Prostate gland (tissue), 2 donors: ENCODE data around the gene OLFM2.

Experiments used
- POLR2AphosphoS5 ChIP-seq: sonication (generic); formaldehyde crosslinking; IDR thresholded peaks from one replicate; pipeline ENCODE4 v1.6.1; 2017; ENCODE audit warnings: antibody characterized with exemption
- TF ChIP-seq, protein P1 (sequence below), 4 experiments: fragments of 200-600 bp in 2 of 4; fragments of 450-650 bp in 2 of 4; sonication (generic) in 2 of 4; IDR thresholded peaks; 1 replicate in 3 of 4; 2 replicates in 1 of 4; pipeline ENCODE4 v1.5.1; 2016 to 2019; ENCODE audit warnings: antibody characterized with exemption in 4 of 4, mild to moderate bottlenecking in 2 of 4, moderate library complexity in 2 of 4

DNA sequence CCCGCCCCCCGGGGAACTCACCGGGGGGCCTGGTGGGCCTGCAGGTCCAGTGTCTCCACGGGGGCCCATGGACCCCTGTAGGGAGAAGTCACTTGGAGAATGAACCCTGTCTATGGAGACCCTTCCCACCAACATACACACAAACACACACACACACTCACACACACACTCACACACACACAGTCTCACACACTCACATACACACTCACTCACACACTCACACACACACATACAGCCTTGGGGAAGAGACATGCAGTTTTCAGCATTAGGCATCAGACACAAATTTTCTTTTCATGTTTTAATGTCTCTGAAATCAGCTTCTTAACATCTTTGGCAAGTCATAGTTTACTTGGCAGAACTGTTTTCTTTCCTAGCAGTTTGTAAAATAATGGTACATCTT lies 31.0 kb upstream of the OLFM2 start:
- TF ChIP-seq, protein P1, sequence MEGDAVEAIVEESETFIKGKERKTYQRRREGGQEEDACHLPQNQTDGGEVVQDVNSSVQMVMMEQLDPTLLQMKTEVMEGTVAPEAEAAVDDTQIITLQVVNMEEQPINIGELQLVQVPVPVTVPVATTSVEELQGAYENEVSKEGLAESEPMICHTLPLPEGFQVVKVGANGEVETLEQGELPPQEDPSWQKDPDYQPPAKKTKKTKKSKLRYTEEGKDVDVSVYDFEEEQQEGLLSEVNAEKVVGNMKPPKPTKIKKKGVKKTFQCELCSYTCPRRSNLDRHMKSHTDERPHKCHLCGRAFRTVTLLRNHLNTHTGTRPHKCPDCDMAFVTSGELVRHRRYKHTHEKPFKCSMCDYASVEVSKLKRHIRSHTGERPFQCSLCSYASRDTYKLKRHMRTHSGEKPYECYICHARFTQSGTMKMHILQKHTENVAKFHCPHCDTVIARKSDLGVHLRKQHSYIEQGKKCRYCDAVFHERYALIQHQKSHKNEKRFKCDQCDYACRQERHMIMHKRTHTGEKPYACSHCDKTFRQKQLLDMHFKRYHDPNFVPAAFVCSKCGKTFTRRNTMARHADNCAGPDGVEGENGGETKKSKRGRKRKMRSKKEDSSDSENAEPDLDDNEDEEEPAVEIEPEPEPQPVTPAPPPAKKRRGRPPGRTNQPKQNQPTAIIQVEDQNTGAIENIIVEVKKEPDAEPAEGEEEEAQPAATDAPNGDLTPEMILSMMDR (IDR thresholded peaks at IDR 0.05), result no peak
- no peak for TF ChIP-seq POLR2AphosphoS5
